GM12874 (cell line): ENCODE measurements around the gene ANO3.

ENCODE experiments used
- CTCF ChIP-seq: IDR thresholded peaks from 2 replicates; pipeline ENCODE4 v1.5.1; 2011; ENCODE audit warnings: low read depth, mild to moderate bottlenecking, control low read depth, low read length, moderate library complexity; ENCODE audit not compliant: insufficient read depth

The ANO3 gene

GRCh38 chr11:26554455-26554854, 222.5 kb downstream of the ANO3 start:
- TF ChIP-seq CTCF = no peak

GRCh38 chr11:26556582-26556981, 224.7 kb downstream of the ANO3 start:
- TF ChIP-seq CTCF = no peak

- TF ChIP-seq CTCF = no peak
Observed at GRCh38 chr11:26557666-26558065, 225.7 kb downstream of the ANO3 start.

GRCh38 chr11:26558190-26558589, 226.3 kb downstream of the ANO3 start:
- no peak for TF ChIP-seq CTCF

- TF ChIP-seq CTCF = no peak
Observed at GRCh38 chr11:26569646-26570045, 237.7 kb downstream of the ANO3 start.

GRCh38 chr11:26571861-26572654, 240.1 kb downstream of the ANO3 start, which contains the start of gene MUC15:
Gene MUC15 (minus strand): TSS chr11:26572263. CDS start chr11:26567094, 5,169 bp downstream.
- TF ChIP-seq CTCF = no peak

GRCh38 chr11:26572770-26573402, 241.0 kb downstream of the ANO3 start:
- no peak for TF ChIP-seq CTCF
